GM12864 (cell line): Measurements from ENCODE around the gene GAN.
"Not testable (repeated sequence)": the region's sequence is repeated elsewhere in the genome, so short reads cannot be mapped to it uniquely, and the experiment has no call there.

ENCODE experiments used
- DNase-seq: peaks from one replicate; pipeline ENCODE4 v3.0.0-alpha.2; 2011; ENCODE audit warnings: low read depth
- H3K4me3 ChIP-seq: 2 replicates; pipeline ENCODE4 v1.5.1; 2011; ENCODE audit warnings: mild to moderate bottlenecking, low read depth, low read length, control low read depth
- TF ChIP-seq, protein P1 (sequence below): IDR thresholded peaks from 2 replicates; pipeline ENCODE4 v1.5.1; 2011; ENCODE audit warnings: low read depth, mild to moderate bottlenecking, moderate library complexity, low read length, control low read depth, inconsistent platforms; ENCODE audit errors: missing control alignments

The GAN gene

DNA sequence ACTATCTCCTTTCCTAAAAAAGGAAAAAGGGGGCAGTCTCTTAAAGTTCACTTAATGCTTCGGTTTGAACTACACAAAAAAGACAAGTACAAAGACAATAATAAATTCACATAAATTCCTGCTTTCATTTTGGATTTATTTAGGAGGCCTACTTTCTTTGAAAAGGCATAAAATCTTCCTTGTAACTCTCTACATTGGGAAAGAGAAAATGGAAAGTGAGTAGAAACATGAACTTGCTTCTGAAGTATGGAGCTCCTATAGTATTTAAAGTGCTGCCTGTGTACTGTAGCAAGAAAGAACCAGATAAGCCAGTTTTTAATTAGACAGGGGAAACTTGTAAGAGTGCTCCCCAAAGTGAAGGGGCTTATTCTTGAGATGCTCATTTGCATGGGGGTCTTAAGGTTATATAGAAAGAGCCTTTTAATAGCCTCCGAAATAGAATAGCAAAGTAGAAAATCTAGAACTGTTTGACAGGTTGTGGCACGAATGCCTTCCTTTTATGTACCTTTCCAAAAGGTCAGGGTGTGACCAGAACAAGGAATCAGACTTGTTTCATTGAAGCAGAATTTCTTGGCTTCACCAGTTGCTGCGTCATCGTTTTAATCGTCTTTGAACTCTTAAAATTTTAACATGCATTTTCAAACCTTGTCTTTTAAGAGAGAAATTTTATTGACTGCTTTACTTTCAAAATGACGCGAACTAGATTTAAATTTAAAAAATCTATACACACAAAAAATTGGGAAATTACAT, 12.9 kb downstream of the GAN start:
- no peak for DNase-seq
- H3K4me3 ChIP-seq, result no peak overlapping the region
- TF ChIP-seq, protein P1, sequence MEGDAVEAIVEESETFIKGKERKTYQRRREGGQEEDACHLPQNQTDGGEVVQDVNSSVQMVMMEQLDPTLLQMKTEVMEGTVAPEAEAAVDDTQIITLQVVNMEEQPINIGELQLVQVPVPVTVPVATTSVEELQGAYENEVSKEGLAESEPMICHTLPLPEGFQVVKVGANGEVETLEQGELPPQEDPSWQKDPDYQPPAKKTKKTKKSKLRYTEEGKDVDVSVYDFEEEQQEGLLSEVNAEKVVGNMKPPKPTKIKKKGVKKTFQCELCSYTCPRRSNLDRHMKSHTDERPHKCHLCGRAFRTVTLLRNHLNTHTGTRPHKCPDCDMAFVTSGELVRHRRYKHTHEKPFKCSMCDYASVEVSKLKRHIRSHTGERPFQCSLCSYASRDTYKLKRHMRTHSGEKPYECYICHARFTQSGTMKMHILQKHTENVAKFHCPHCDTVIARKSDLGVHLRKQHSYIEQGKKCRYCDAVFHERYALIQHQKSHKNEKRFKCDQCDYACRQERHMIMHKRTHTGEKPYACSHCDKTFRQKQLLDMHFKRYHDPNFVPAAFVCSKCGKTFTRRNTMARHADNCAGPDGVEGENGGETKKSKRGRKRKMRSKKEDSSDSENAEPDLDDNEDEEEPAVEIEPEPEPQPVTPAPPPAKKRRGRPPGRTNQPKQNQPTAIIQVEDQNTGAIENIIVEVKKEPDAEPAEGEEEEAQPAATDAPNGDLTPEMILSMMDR, result no peak

DNA sequence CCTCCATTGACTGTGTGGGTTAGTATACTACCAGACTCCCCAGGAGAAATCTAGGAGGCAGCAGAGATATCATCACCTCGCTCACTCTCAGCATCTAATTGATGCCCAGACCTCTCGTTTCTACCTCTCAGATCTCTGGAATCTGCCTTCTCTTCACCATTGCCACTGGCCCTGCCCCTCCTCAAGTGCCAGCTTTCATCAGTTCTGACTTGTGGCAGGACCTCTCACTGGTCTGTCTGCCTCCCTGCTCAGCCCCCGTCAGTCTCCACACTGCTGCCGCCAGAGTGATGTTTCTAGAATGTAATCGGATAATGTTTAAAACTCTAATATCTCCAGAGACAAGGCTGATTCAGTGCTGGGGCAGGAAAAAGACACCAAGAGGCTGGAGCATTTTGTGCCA, 15.2 kb downstream of the GAN start:
- H3K4me3 ChIP-seq, result no peak overlapping the region
- no peak for DNase-seq
- TF ChIP-seq, protein P1, result no peak

DNA sequence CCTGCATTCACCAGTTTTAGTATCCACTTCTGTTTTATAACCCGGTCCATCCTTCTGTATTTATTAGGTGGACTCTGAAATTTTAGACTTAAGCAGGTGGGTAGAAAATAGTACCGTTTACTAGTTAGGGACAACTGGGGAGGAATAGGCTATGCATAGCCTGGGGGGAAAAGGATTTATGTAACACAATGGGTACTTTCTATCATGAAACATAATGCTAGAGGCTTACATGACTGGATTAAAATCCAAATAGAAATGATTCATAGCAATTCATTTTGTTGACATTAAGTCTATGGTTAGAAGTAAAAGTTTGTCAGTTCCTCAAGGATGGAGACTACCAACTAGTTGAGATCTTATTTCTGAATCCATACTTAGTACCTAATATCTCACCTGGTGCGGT, 18.6 kb downstream of the GAN start:
- DNase-seq, result no peak
- TF ChIP-seq, protein P1, result no peak
- no peak overlapping the region for H3K4me3 ChIP-seq

DNA sequence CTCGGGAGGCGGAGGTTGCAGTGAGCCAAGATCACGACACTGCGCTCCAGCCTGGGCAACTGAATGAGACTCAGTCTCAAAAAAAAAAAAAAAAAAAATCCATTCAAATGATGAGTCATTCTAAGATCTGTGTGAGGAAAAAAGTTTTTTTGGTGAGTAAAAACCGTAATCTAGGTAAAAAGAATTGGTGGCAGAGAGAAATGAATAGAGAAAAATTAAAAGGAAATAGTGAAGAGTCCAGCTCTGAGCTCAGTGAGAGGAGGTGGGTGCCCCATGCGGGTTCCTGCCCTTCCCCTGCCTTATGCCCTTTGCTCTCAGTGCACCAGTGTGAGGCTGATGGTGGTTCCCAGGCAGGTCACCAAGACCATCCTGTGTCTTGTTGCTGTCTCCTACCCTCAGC, 20.9 kb downstream of the GAN start:
- H3K4me3 ChIP-seq, result no peak overlapping the region
- TF ChIP-seq, protein P1, result no peak
- no peak for DNase-seq

DNA sequence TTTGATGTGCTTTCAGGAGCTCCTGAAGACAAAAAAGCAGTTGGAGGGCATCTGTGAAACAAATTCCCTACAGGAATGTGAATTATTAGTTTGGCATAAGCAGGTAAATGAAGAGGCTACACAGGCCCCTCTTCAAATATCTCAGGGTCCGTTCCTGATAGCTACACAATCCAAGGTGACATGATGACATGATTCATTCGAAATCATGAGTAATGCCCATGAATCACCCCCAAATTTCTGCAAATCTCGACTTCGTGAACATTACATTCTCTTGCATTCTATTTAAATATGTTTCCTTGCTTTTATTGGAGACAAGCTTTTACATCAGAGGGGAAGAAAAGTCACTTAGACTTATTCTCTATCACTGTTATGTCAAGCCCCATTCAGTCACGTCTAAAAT, 22.3 kb downstream of the GAN start:
- no peak overlapping the region for H3K4me3 ChIP-seq
- TF ChIP-seq, protein P1, result no peak
- no peak for DNase-seq

DNA sequence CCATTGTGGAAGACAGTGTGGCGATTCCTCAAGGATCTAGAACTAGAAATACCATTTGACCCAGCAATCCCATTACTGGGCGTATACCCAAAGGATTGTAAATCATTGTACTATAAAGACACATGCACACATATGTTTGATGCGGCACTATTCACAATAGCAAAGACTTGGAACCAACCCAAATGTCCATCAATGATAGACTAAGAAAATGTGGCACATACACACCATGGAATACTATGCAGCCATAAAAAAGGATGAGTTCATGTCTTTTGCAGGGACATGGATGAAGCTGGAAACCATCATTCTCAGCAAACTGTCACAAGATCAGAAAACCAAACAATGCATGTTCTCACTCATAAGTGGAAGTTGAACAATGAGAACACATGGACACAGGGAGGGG, 30.4 kb downstream of the GAN start:
- not testable (repeated sequence) for DNase-seq, H3K4me3 ChIP-seq

DNA sequence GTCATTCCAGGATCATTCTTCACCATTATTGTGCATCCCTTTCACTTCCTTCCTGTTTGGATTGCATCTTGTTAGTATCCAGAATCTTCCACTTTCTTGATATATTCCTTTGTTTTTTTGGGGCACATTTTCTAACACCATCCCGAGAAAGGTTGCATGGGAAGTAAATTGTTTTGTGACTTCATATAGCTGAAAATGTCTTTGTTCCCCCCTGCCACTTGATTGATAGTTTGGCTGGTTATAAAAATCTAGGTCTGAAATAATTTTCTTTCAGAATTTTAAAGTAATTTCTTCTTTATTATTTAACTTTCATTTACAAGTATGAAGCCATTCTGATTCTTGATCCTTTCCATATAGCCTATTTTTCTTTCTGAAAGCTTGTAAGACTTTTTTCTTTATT, 32.7 kb downstream of the GAN start:
- H3K4me3 ChIP-seq, result no peak overlapping the region
- TF ChIP-seq, protein P1, result no peak
- no peak for DNase-seq
